Measurements from ENCODE around the gene ZNF597.

Gene ZNF597

GRCh38 chr16:3389663-3390338 lies 53.5 kb downstream of the ZNF597 start:
- no peak for DNase-seq (ENCODE audit: low read depth)
- TF ChIP-seq CTCF (conservative IDR thresholded peaks at IDR 0.05; ENCODE audit: low read length), result no peak
- no peak overlapping the region for H3K4me3 ChIP-seq (ENCODE audit: low read length)

- DNase-seq (ENCODE audit: low read depth), result no peak
- H3K4me3 ChIP-seq (ENCODE audit: low read length), result no peak overlapping the region
- no peak for TF ChIP-seq CTCF (conservative IDR thresholded peaks at IDR 0.05; ENCODE audit: low read length)
These were observed 55.0 kb downstream of the ZNF597 start for GRCh38 chr16:3388325-3388724.

- TF ChIP-seq CTCF (conservative IDR thresholded peaks at IDR 0.05; ENCODE audit: low read length), result no peak
- H3K4me3 ChIP-seq (ENCODE audit: low read length), result no peak overlapping the region
- no peak for DNase-seq (ENCODE audit: low read depth)
These were observed 60.3 kb downstream of the ZNF597 start for GRCh38 chr16:3383045-3383448.
